WTC11 (cell line): ENCODE data around the gene OGT. TPM values are rescaled to one million over a fixed set of nuclear protein-coding genes. Genes with fewer than 3 reads are reported as not detected.

Experiments
- ATAC-seq: fragments of 200-7000 bp; cut with Tn5 transposase; 2 replicates; pipeline ENCODE4 v1.10.0; 2021; ENCODE audit warnings: mild to moderate bottlenecking, moderate library complexity
- CTCF ChIA-PET: fragments of 300-600 bp; sonication (Branson Sonifier 250); formaldehyde crosslinking; loops from one replicate; lab custom pipeline; 2021; ENCODE audit warnings: antibody characterized with exemption; lab: Charles Lee
- POLR2A ChIA-PET: fragments of 350-600 bp; sonication (Branson Sonifier 250); formaldehyde crosslinking; loops from one replicate; lab custom pipeline; 2021; ENCODE audit warnings: antibody characterized with exemption; lab: Charles Lee
- DNase-seq: peaks from one replicate; pipeline ENCODE4 v3.0.0; 2021; ENCODE audit warnings: low spot score
- H3K27ac Mint-ChIP-seq: 2 replicates; pipeline ENCODE4 v1.8.0; 2021; ENCODE audit warnings: mixed read lengths
- H3K27me3 Mint-ChIP-seq: 2 replicates; pipeline ENCODE4 v1.8.0; 2021; ENCODE audit warnings: low read depth, mild to moderate bottlenecking, moderate library complexity, mixed read lengths
- H3K36me3 Mint-ChIP-seq: 2 replicates; pipeline ENCODE4 v1.8.0; 2021; ENCODE audit warnings: mixed read lengths
- H3K4me1 Mint-ChIP-seq: 2 replicates; pipeline ENCODE4 v1.8.0; 2022; ENCODE audit warnings: mixed read lengths
- H3K4me3 Mint-ChIP-seq: 2 replicates; pipeline ENCODE4 v1.8.0; 2021; ENCODE audit warnings: mild to moderate bottlenecking, moderate library complexity, mixed read lengths
- H3K9me3 Mint-ChIP-seq: 2 replicates; pipeline ENCODE4 v1.8.0; 2021; ENCODE audit warnings: mixed read lengths
- FOXP1 ChIP-seq: sonication (generic); formaldehyde crosslinking; IDR thresholded peaks from 2 replicates; pipeline ENCODE4 v1.8.0; 2022; ENCODE audit warnings: missing genetic modification reagents, mild to moderate bottlenecking, moderate library complexity, borderline replicate concordance
- NFYB ChIP-seq: sonication (generic); formaldehyde crosslinking; conservative IDR thresholded peaks from 2 replicates; pipeline ENCODE4 v1.8.0; 2022; ENCODE audit warnings: low read depth, missing genetic modification reagents
- TP53 ChIP-seq: sonication (generic); formaldehyde crosslinking; IDR thresholded peaks from 2 replicates; pipeline ENCODE4 v1.8.1; 2023; ENCODE audit warnings: mild to moderate bottlenecking, missing genetic modification reagents
- ZNF121 ChIP-seq: sonication (generic); formaldehyde crosslinking; IDR thresholded peaks from 2 replicates; pipeline ENCODE4 v1.8.0; 2023; ENCODE audit warnings: missing genetic modification reagents
- total RNA-seq: library from RNA; stranded (reverse); gene quantifications from 3 replicates; pipeline ENCODE4 v1.2.3, GENCODE V29; 2021
- TF ChIP-seq, protein P1 (sequence below): sonication (generic); formaldehyde crosslinking; IDR thresholded peaks from 2 replicates; pipeline ENCODE4 v1.8.1; 2023; ENCODE audit warnings: mild to moderate bottlenecking, moderate library complexity, missing genetic modification reagents
- TF ChIP-seq, protein P2 (sequence below): fragments of 250-450 bp; sonication (Bioruptor Pico); IDR thresholded peaks from 2 replicates; pipeline ENCODE4 v1.9.0; 2021; ENCODE audit warnings: mild to moderate bottlenecking
- TF ChIP-seq, protein P3 (sequence below): sonication (generic); formaldehyde crosslinking; conservative IDR thresholded peaks from 2 replicates; pipeline ENCODE4 v1.8.1; 2023; ENCODE audit warnings: mild to moderate bottlenecking, low read depth, missing genetic modification reagents, moderate library complexity
- TF ChIP-seq, protein P4 (sequence below): sonication (generic); formaldehyde crosslinking; IDR thresholded peaks from 2 replicates; pipeline ENCODE4 v1.8.1; 2023; ENCODE audit warnings: mild to moderate bottlenecking, missing genetic modification reagents, borderline replicate concordance
- TF ChIP-seq, protein P5 (sequence below): sonication (generic); formaldehyde crosslinking; IDR thresholded peaks from 2 replicates; pipeline ENCODE4 v1.8.1; 2023; ENCODE audit warnings: mild to moderate bottlenecking, missing genetic modification reagents, moderate library complexity
- TF ChIP-seq, protein P6 (sequence below): sonication (generic); formaldehyde crosslinking; IDR thresholded peaks from 2 replicates; pipeline ENCODE4 v1.8.0; 2022; ENCODE audit warnings: mild to moderate bottlenecking, missing genetic modification reagents

OGT gene
- total RNA-seq, 1 experiment from 2014 or later = 126 TPM

DNA sequence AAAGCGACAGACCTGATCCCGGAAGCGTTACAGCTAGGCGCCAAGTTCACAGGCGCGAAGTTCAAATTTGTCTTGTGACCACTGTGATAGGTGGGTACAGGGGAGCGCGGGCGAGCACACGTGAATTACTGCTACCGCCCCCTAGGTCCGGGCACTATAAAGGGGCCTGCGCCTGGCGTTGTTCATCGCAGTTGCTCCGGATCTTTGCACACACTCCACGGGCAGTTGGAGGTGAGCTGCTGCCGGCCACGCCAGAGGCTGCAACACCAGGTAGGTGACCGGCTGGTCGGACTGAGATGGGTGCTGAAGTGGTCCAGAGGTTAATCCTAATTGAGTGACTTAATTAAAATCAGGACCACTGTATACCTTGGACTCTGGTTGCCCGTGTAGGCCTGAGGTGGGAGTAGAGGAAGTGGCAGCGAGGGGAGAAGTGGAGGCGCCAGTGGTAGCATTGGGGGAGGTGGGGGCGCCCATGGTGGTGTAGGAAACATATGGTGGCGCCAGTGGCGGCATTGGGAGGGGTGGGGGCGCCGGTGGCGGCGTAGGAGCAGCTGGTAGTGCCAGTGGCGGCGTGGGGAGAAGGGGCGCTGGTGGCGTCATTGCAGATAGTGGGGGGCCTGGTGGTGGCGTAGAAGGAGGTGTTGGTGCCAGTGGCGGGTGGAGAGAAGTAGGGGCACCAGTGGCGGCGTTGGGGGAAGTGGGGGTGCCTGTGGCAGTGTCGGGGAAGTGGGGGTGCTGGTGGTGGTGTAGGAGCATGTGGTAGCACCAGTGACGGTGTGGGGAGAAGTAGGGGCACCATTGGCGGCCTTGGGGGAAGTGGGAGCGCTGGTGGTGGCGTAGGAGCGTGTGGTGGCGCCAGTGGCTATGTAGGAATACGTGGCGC lies 45.6 kb downstream of the OGT start, which contains the start of gene GCNA:
Gene GCNA, plus strand, starts transcription at position 185 of the 883 bp plus-strand sequence. CDS start 2,385 bp downstream, outside the sequence.
- Mint-ChIP-seq H3K27ac (no peak within 1 kb of the TSS), H3K27me3 (no peaks in the 10 kb centered on the region), H3K9me3 (no peaks in the 10 kb centered on the region), H3K4me1 (0 out of 2 replicates have a peak, but pooled peaks cover 2% of the 10 kb centered on the region), H3K36me3 (peaks cover 32% of the 10 kb centered on the region), H3K4me3 (no peak within 1 kb of the TSS)
- ChIA-PET CTCF (no interaction called here), POLR2A (no interaction called here)
- TF ChIP-seq, protein P1, sequence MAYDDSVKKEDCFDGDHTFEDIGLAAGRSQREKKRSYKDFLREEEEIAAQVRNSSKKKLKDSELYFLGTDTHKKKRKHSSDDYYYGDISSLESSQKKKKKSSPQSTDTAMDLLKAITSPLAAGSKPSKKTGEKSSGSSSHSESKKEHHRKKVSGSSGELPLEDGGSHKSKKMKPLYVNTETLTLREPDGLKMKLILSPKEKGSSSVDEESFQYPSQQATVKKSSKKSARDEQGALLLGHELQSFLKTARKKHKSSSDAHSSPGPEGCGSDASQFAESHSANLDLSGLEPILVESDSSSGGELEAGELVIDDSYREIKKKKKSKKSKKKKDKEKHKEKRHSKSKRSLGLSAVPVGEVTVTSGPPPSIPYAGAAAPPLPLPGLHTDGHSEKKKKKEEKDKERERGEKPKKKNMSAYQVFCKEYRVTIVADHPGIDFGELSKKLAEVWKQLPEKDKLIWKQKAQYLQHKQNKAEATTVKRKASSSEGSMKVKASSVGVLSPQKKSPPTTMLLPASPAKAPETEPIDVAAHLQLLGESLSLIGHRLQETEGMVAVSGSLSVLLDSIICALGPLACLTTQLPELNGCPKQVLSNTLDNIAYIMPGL = no peak
- TF ChIP-seq ZNF121 (CRISPR knock-in tag) (no peak), TP53 (no peak), FOXP1 (CRISPR knock-in tag) (no peak)
- TF ChIP-seq, protein P2, sequence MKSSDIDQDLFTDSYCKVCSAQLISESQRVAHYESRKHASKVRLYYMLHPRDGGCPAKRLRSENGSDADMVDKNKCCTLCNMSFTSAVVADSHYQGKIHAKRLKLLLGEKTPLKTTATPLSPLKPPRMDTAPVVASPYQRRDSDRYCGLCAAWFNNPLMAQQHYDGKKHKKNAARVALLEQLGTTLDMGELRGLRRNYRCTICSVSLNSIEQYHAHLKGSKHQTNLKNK (CRISPR knock-in tag) = no peak
- TF ChIP-seq, protein P3, sequence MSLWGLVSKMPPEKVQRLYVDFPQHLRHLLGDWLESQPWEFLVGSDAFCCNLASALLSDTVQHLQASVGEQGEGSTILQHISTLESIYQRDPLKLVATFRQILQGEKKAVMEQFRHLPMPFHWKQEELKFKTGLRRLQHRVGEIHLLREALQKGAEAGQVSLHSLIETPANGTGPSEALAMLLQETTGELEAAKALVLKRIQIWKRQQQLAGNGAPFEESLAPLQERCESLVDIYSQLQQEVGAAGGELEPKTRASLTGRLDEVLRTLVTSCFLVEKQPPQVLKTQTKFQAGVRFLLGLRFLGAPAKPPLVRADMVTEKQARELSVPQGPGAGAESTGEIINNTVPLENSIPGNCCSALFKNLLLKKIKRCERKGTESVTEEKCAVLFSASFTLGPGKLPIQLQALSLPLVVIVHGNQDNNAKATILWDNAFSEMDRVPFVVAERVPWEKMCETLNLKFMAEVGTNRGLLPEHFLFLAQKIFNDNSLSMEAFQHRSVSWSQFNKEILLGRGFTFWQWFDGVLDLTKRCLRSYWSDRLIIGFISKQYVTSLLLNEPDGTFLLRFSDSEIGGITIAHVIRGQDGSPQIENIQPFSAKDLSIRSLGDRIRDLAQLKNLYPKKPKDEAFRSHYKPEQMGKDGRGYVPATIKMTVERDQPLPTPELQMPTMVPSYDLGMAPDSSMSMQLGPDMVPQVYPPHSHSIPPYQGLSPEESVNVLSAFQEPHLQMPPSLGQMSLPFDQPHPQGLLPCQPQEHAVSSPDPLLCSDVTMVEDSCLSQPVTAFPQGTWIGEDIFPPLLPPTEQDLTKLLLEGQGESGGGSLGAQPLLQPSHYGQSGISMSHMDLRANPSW = no peak
- TF ChIP-seq, protein P4, sequence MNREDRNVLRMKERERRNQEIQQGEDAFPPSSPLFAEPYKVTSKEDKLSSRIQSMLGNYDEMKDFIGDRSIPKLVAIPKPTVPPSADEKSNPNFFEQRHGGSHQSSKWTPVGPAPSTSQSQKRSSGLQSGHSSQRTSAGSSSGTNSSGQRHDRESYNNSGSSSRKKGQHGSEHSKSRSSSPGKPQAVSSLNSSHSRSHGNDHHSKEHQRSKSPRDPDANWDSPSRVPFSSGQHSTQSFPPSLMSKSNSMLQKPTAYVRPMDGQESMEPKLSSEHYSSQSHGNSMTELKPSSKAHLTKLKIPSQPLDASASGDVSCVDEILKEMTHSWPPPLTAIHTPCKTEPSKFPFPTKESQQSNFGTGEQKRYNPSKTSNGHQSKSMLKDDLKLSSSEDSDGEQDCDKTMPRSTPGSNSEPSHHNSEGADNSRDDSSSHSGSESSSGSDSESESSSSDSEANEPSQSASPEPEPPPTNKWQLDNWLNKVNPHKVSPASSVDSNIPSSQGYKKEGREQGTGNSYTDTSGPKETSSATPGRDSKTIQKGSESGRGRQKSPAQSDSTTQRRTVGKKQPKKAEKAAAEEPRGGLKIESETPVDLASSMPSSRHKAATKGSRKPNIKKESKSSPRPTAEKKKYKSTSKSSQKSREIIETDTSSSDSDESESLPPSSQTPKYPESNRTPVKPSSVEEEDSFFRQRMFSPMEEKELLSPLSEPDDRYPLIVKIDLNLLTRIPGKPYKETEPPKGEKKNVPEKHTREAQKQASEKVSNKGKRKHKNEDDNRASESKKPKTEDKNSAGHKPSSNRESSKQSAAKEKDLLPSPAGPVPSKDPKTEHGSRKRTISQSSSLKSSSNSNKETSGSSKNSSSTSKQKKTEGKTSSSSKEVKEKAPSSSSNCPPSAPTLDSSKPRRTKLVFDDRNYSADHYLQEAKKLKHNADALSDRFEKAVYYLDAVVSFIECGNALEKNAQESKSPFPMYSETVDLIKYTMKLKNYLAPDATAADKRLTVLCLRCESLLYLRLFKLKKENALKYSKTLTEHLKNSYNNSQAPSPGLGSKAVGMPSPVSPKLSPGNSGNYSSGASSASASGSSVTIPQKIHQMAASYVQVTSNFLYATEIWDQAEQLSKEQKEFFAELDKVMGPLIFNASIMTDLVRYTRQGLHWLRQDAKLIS (CRISPR knock-in tag) = no peak
- ATAC-seq (no peak), DNase-seq (no peak)

DNA sequence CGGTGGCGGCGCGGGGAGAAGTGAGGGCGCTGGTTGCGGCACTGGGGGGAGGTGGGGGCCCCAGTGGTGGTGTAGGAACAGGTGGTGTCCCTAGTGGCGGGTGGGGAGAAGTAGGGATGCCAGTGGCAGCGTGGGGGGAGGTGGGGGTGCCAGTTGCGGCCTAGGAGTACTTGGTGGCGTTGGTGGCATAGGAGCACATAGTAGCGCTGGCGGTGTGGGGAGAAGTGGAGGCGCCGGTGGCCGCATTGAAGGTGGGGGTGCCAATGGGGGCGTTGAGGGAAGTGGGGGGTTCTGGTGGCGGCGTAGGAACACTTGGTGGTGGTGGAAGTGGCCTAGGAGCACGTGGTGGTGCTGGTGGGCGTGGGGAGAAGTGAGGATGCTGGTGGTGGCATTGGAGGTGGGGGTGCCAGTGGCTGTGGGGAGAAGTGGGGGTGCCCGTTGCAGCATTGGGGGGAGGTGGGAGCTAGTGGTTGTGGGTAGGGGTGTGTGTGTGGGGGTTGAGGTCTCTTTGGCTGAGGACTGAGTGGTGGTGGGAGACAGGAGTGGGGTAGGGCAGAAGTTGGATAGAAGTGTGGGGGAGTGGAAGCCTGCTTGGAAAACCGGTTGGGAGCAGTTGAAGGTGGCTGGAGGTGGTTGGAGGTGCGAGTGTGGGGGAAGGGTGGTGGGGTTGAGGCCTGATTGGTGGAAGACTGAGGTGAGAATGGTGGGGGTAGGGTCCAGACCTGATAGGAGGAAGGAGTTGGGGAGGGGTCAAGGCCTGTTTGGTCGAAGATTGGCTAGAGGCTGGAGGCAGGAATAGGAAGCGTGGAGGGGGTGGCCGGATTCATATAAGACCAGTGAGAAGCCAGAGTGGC lies 46.5 kb downstream of the OGT start:
- H3K36me3 Mint-ChIP-seq = peaks cover 24% of the 10 kb centered on the region
- no peaks in the 10 kb centered on the region for H3K27me3 Mint-ChIP-seq
- ChIA-PET POLR2A (no interaction called here), CTCF (no interaction called here)
- DNase-seq = peak; percentile 21
- ATAC-seq = peak; percentile 86
- TF ChIP-seq NFYB (CRISPR knock-in tag) = peak; percentile 51
- TF ChIP-seq, protein P5, sequence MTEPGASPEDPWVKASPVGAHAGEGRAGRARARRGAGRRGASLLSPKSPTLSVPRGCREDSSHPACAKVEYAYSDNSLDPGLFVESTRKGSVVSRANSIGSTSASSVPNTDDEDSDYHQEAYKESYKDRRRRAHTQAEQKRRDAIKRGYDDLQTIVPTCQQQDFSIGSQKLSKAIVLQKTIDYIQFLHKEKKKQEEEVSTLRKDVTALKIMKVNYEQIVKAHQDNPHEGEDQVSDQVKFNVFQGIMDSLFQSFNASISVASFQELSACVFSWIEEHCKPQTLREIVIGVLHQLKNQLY (CRISPR knock-in tag) = no peak
- TF ChIP-seq, protein P6, sequence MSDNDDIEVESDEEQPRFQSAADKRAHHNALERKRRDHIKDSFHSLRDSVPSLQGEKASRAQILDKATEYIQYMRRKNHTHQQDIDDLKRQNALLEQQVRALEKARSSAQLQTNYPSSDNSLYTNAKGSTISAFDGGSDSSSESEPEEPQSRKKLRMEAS (CRISPR knock-in tag) = peak; percentile 34; the same call in 1 of the 2 replicates
- 0 out of 2 replicates have a peak, but pooled peaks cover 2% of the 10 kb centered on the region for H3K4me1 Mint-ChIP-seq
- no peaks in the 10 kb centered on the region for H3K9me3 Mint-ChIP-seq
- H3K4me3 Mint-ChIP-seq = no peak overlapping the region
- H3K27ac Mint-ChIP-seq = no peak overlapping the region
